ENCODE data around the gene SLC38A6.

Gene SLC38A6

GRCh38 chr14:60980811-60981632, at the start of gene SLC38A6, which contains the start of gene TRMT5:
Gene SLC38A6 (plus strand): TSS chr14:60981245. CDS start chr14:60981278, 33 bp downstream.
Gene TRMT5 (minus strand): TSS chr14:60981079. CDS start chr14:60980973, 106 bp downstream.
- DNase-seq: peak; percentile 98

- no peak for DNase-seq
Measured at GRCh38 chr14:60933920-60934655, 47.0 kb upstream of the SLC38A6 start.

- DNase-seq: no peak
Measured at GRCh38 chr14:60935319-60935718, 45.7 kb upstream of the SLC38A6 start.

GRCh38 chr14:60943637-60944032, 37.4 kb upstream of the SLC38A6 start:
- DNase-seq: no peak

GRCh38 chr14:60944204-60944603, 36.8 kb upstream of the SLC38A6 start:
- DNase-seq: no peak

GRCh38 chr14:60945984-60946383, 35.1 kb upstream of the SLC38A6 start:
- no peak for DNase-seq

- no peak for DNase-seq
Measured at GRCh38 chr14:60946773-60947172, 34.3 kb upstream of the SLC38A6 start.

GRCh38 chr14:60951776-60952435, 29.1 kb upstream of the SLC38A6 start:
- peak; percentile 39 for DNase-seq

- DNase-seq: no peak
Measured at GRCh38 chr14:60956202-60956601, 24.8 kb upstream of the SLC38A6 start.

- DNase-seq: no peak
Measured at GRCh38 chr14:60956632-60957031, 24.4 kb upstream of the SLC38A6 start.

GRCh38 chr14:60958146-60958545, 22.9 kb upstream of the SLC38A6 start:
- no peak for DNase-seq

GRCh38 chr14:60963761-60964160, 17.3 kb upstream of the SLC38A6 start:
- no peak for DNase-seq

- no peak for DNase-seq
Measured at GRCh38 chr14:60964904-60965303, 16.1 kb upstream of the SLC38A6 start.

GRCh38 chr14:60965402-60965801, 15.6 kb upstream of the SLC38A6 start:
- no peak for DNase-seq

GRCh38 chr14:60968099-60968498, 12.9 kb upstream of the SLC38A6 start:
- no peak for DNase-seq

- DNase-seq: no peak
Measured at GRCh38 chr14:60968671-60969070, 12.4 kb upstream of the SLC38A6 start.

- no peak for DNase-seq
Measured at GRCh38 chr14:60970146-60970545, 10.9 kb upstream of the SLC38A6 start.

- no peak for DNase-seq
Measured at GRCh38 chr14:60971271-60971670, 9.8 kb upstream of the SLC38A6 start.

GRCh38 chr14:60972295-60972694, 8.8 kb upstream of the SLC38A6 start:
- no peak for DNase-seq

- DNase-seq: no peak
Measured at GRCh38 chr14:60973070-60973469, 8.0 kb upstream of the SLC38A6 start.

GRCh38 chr14:60974090-60974651, 6.9 kb upstream of the SLC38A6 start:
- DNase-seq: no peak

- DNase-seq: no peak
Measured at GRCh38 chr14:60975551-60975950, 5.5 kb upstream of the SLC38A6 start.

GRCh38 chr14:60977847-60978246, 3.2 kb upstream of the SLC38A6 start:
- DNase-seq: no peak

Measured in right hindlimb (tissue), 1 donor.